ENCODE results near the gene SLC5A6.

- no peak for TF ChIP-seq POLR2A (IDR thresholded peaks at IDR 0.05)
- no peak for TF ChIP-seq CTCF (IDR thresholded peaks at IDR 0.05)
- TF ChIP-seq EP300 (IDR thresholded peaks at IDR 0.05), result no peak
Measured at GRCh38 chr2:27222407-27222806, 10.3 kb upstream of the SLC5A6 start.

All from sigmoid colon (tissue), 4 donors.